SK-N-MC (cell line): ENCODE data around the gene ZIM2.

ENCODE experiments used
- EZH2 ChIP-seq: fragments of 200-600 bp; sonication (generic); IDR thresholded peaks from one replicate; pipeline ENCODE4 v1.6.1; 2017; ENCODE audit warnings: antibody characterized with exemption
- POLR2AphosphoS5 ChIP-seq: IDR thresholded peaks from 2 replicates; pipeline ENCODE4 v1.6.1; 2012; ENCODE audit warnings: mild to moderate bottlenecking, low read depth, low read length, borderline replicate concordance

DNA sequence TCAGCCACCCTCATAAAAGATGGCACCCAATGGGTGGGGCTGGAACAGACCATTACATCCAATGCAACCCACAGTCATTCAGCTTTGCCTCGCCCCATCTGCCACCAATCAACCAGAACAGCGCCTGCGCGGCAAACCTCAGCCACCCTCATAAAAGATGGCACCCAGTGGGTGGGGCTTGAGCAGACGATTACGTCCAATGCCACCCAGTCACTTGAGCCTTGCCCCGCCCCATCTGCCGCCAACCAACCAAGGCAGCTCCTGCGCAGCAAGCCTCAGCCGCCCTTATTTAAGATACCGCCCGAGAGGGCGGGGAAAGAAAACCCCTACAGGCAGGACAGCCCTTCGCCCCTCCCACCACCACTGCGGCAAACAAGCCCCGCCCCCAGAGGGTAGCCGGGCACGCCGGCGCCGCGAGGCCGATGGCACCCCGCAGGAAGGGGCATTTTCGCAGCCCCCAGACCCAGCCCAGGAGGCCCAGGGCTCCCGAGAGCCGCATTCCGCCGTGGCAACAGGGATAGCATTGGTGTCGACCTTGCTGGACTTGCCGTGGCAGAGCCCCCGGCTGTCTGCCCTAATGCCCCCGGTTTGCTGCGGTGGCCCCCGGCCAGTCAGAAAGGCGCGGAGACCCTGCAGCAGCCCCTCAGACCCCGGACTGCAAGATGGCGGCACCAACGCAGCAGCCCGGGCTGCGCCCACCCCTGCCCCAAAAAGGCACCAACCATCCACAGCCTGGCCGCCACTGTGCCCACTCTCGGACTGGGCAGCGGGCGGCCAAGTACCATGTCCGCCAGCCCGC lies 675 bp downstream of the ZIM2 start:
- no peak for TF ChIP-seq POLR2AphosphoS5
- no peak for TF ChIP-seq EZH2
